Measurements from ENCODE around the gene ASF1A.
A peak's percentile ranks its signal among the peaks of the same experiment; 100 is the strongest.
"Not testable (repeated sequence)": the region's sequence is repeated elsewhere in the genome, so short reads cannot be mapped to it uniquely, and the experiment has no call there.

ASF1A gene

DNA sequence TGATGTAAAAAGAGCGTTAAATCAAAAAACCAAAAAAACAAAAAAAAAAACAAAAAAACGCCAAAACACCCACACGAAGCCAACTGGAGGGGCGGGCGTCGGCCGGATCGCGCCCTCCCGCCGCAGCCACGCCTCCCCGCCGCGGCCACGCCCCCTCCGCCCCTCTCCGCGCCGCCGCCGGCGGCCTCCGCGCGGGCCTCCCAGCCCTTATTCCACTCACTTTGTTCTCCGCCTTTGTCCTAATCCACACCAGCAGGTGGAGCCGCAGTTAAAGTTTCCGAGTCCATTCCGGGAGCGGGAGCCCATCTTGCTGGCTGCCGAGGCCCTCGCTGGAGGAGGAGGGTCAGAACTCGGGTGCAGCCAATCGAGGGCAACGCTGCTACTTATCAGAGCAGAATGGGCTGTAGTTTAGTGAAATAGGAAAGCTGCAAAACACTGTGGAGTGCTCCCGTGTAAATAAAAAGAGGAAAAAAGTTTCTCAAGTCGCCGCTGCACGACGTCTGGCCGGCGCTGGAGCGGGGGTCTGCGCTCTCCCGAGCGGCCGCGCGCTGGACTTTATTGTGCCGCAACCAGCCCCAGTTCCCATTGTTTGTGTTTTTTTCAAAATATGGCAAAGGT is at the start of gene ASF1A:
Gene ASF1A, plus strand, starts transcription at position 346 of the 618 bp plus-strand sequence. Its CDS starts 262 bp downstream, at position 608.
- peak; percentile 98 for DNase-seq

DNA sequence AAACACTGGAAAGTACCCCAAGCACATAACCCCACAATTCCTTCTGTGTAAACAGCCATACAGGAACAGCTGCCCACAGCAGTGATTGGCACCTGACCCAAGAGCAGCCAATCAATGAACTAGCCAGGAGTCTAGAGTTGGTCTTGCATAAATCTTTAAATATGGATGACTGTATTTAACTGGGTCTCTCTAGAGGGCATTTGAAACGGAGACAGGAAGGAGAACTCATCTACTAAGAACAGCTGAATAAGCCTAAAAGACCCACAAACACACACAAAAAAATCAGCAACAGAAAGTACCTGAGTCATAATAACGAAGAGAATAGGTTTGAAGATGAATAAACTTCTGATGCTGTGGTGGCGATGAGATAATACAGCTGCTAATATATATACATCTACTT is 49.0 kb upstream of the ASF1A start:
- DNase-seq: peak; percentile 16

DNA sequence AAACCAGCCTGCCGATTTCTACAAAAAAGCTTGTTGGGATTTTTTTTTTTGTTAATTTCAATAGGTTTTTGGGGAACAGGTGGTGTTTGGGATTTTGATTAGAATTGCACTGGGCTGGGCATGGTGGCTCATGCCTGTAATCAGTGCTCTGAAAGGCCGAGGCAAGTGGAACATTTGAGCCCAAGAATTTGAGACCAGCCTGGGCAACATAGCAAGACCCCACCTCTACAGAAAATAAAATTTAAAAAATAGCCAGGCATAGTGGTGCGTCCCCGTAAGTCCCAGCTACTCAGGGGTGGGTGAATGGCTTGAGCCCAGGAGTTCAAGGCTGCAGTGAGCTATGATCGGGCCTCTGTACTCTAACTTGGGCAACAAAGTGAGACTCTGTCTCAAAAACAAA is 40.5 kb upstream of the ASF1A start:
- no peak for DNase-seq

DNA sequence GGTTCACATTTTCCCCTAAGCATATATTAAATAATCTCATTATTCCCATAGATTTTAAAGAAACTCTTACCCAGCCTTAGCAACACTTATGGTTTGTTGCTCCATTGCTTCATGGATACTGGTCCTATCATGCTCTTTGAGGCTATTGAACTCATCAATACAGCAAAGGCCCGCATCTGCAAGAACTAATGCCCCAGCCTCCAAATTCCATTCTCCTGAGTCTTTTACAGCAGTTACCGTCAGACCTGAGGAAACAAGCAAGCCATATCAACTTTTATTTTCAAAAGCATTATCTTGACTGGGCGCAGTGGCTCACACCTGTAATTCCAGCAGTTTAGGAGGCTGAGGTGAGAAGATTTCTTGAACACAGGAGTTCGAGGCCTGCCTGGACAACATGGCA is 37.7 kb upstream of the ASF1A start:
- DNase-seq: no peak

DNA sequence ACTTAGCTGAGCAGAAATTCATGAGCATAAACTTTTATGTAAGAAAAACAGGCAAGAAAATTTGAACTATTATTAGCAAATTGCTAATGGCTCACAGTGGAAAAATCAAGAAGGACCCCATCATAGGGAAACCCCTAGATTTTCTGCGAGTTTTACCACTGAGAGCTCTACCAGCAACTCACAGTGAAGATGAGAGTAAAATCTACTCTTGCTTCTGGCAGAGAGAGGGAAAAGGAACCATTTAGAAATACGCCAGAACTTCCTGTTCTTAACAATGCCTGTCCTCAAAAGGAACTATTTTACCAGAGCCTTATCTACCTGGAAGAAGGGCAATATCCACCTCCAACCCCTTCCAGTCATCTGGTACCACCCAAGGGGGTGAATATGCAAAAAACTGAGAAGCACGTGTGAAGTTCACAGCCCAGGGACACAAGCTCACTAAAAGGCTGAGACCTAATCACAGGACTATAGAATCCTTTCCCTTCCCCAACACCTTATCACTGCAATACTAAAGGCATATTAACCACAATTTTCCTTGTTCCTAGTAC is 34.4 kb upstream of the ASF1A start:
- DNase-seq: no peak

DNA sequence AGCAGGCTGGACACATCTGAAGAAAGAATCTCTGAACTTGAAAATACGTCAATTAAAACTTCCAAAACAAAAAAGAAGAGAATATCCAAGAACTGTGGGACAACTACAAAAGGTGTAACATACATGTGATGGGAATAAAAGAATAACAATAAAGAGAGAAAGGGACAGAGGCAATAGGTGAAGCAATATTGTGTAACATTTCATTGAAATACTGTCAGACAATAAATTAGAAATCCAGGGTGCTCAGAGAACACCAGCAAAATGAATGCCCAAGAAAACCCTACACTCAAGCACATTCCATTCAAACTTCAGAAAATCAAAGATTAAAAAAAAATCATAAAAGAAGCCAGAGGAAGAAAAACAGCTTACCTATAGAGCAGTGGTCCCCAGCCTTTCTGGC is 33.6 kb upstream of the ASF1A start:
- no peak for DNase-seq

DNA sequence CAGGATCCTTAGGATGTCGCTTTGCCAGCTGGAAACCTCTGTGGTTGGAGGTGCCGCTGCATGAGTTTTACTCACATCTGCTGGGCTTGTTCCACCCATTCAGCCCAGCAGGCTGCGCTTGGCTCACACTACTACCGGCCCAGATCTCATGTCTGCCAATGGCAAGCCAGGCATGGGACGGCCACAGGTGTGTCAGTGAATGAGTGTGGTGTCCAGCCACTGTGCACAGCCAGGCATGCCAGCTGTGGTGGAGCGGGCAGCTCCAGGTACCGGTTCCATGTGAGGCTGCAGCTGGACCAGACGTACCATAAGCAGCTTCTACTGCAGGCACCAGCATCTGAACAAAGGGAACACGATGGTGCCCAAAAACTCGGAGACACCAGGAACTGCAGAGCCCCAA is 33.1 kb upstream of the ASF1A start:
- no peak for DNase-seq

DNA sequence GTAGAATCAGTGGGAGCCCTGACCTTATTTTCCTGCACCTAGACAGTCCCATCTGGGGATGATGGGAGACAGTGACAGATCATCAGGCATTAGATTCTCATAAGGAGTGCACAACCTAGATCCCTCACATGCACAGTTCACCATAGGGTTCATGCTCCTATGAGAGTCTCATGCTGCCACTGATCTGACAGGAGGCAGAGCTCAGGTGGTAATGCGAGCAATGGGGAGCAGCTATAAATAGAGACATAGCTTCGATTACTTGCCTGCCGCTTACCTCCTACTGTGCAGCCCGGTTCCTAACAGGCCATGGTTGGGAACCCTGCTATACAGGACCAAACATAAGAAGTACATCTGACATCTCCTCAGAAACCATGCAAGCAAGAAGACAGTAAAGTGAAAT is 31.5 kb upstream of the ASF1A start:
- no peak for DNase-seq

DNA sequence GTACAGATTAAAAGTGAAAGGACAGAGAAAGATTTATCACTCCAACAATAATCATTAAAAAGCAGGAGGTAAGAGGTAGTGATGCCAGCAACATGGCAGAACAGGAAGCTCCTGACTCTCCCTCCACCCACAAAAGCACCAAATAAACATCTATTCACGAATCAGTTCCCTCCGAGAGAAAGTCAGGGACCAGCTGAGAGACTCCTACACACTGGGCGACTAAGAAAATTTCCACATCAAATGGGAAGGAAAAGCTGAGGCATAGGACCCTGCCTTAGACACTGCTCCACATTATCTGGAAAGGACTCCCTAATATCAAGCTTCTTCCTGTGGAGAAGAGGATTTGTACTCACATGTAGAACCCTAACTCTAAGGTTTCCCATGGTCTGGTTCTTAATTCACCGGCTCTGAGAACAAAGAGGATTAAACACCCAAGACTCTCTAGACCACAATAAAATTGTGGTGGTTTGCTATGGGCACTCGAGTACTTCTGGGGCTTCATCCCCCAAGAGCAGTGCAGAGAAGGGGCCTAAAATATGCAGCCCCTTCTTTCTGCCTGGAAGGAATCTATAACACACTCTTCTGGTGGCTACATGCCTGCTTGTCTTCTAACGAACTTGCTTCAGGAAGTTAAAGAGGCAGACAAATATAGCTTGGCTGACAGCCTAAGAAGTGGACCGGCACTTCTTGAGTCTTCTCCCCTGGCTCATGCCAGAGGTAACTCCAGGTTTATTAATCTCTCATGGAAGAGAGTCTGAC is 29.4 kb upstream of the ASF1A start:
- no peak for DNase-seq

DNA sequence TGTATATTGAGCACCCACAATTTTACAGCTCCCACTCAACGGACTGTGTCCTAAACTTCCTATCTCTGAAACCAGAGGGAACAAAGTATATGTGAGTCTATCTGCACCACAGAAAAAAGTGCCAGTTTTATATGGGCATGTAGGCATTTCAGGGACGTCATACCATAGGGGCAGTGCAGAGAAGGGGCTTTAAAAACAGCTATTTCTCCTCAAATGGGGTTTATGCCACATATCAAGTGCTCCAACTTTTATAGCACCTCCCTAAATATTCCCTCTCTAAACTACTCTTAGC is 28.9 kb upstream of the ASF1A start:
- no peak for DNase-seq

DNA sequence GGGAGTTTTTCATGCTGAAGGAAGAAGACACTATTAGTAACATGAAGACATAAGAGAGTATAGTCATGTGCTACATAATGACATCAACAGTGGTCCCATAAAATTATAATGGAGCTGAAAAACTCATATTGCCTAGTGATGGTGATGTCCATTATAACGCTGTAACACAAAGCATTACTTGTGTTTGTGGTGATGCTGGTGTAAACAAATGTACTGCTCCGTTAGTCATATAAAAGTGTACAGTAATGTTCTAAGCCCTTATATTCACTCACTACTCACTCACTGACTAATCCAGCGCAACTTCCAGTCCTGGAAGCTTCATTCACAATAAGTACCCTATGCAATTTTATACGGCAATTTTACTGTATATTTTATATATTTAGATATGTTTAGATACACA is 26.8 kb upstream of the ASF1A start:
- no peak for DNase-seq

DNA sequence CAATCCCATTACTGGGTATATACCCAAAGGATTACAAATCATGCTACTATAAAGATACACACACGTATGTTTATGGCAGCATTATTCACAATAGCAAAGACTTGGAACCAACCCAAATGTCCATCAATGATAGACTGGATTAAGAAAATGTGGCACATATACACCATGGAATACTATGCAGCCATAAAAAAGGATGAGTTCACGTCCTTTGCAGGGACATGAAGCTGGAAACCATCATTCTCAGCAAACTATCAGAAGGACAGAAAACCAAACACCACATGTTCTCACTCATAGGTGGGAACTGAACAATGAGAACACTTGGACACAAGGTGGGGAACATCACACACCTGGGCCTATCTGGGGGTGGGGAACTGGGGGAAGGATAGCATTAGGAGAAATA is 25.1 kb upstream of the ASF1A start:
- not testable (repeated sequence) for DNase-seq

DNA sequence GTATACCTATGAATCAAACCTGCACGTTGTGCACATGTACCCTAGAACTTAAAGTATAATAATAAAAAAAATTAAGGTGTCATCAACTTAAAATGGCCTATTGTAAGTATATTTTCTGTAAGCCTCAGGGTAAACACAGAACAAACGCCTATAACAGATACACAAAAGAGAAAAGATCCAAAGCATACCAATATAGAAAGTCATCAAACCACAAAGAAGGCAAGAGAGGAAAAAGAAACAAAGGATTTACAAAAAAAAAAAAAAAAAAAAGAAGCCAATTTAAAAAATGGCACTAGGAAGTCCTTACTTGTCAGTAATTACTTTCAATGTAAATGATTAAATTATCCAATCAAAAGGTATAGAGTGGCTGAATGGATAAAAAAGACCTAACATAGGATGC is 24.6 kb upstream of the ASF1A start:
- no peak for DNase-seq

DNA sequence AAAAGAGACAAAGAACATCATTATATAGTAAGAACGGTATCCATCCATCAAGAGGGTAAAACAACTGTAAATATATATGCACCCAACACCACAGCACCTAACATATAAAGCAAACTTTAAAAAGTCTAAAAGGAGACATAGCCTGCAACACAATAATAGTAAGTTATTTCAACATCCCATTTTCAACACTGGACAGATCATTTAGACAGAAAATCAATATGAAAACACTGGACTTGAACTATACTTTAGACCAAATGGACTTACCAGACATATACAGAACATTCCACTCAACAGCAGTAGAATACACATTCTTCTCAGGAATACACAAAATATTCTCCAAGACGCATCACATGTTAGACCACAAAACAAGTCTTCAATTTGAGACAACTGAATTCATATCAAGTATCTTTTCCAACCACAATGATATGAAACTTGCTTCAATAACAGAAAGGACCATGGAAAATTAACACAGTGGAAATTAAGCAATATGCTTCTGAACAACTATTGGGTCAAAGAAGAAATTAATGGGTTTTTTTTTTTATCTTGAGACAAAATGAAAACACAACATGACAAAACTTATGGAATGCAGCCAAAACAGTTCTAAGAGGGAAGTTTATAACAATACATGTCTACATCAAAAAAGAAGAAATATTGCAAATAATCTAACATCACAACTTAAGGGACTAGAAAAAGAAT is 23.9 kb upstream of the ASF1A start:
- DNase-seq: no peak

DNA sequence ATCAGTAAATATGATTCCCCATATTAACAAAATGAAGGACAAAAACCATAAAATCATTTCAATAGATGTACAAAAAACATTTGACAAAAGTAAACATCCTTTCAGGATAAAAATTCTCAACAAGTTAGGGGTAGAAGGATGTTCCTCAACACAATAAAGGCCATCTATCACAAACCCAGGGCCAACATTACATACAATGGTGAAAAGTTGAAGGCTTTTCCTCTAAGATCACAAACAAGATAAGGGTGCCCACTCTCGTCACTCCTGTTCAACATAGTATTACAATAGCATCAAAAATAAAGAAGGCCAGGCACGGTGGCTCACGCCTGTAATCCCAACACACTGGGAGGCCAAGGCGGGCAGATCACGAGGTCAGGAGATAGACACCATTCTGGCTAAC is 22.6 kb upstream of the ASF1A start:
- no peak for DNase-seq

DNA sequence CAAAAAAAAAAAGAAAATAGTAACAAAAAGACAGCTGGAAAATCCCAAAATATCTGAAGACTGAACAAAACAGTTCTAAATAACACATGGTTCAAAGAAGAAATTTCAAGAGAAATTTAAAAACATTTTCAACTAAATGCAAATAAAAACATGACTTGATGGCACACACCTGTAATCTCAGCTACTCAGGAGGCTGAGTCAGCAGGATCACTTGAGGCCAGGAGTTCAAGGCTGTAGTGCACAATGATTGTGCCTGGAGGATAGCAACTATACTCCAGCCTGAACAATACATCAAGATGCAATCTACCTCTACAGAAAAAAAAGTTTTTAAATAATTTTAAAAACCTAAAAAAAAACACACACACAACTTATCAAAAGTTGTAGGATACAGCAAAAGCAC is 21.6 kb upstream of the ASF1A start:
- no peak for DNase-seq

DNA sequence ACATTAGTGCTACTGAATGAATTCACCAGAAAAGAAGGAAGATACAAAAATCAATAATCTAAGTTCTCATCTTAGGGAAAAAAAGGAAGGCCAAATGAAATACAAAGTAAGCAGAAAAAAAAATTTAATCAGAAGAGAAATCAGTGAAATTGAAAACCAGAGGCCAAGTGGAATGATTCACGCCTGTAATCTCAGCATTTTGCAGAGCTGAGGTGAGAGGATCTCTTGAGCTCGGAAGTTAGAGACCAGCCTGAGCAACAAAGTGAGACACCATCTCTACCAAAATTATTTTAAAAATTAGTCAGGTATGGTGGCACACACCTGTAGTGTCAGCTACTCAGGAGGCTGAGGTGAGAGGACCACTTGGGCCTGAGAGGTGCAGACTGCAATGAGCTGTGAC is 21.2 kb upstream of the ASF1A start:
- DNase-seq: no peak

DNA sequence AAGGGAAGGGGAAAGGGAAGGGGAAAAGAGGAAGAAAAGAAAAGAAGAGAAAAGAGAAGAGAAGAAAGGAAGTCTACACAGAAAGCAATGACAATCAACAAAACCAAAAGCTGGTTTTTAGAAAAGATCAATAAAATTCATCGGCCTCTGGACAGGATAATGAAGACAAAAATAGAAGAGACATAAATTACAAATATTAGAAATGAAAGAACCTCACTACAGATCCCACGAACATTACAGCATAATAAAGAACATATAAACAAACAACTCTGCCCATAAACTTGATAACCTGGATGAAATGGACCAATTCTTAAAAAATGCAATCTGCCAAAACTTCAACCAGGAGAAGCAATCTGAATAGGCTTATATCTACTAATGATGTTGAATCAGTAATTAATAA is 20.7 kb upstream of the ASF1A start:
- DNase-seq: no peak

DNA sequence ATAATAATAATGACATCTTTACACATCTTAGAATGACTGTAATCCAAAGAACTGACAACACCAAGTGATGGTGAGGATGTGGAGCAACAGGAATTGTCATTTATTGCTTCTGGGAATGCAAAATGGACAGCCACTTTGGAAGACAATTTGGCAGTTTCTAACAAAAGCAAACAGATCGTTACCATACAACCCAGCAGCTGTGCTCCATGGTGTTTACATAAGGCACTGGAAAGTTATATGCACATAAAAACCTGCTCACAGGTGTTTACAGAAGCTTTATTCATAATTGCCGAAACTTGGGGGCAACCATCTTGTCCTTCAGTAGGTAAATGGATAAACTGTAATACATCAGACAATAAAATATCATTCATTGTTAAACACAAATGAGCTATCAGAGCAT is 18.3 kb upstream of the ASF1A start:
- DNase-seq: no peak

DNA sequence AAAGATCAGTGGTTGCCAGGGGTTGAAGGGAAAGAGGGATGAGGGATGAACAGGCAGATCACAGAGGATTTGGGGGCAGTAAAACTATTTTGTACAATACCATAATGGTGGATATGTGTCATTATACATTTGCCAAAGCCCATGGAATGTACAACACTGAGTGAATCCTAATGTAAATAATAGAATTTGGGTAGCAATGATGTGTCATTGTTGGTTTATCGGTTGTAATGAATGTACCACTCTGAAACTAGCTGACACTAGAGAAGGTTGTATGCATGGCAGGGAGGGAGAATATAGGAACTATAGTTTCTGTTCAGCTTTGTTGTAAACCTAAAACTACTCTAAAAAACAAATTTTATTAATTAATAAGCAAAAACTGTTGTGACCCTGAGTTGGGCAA is 17.8 kb upstream of the ASF1A start:
- DNase-seq: no peak

DNA sequence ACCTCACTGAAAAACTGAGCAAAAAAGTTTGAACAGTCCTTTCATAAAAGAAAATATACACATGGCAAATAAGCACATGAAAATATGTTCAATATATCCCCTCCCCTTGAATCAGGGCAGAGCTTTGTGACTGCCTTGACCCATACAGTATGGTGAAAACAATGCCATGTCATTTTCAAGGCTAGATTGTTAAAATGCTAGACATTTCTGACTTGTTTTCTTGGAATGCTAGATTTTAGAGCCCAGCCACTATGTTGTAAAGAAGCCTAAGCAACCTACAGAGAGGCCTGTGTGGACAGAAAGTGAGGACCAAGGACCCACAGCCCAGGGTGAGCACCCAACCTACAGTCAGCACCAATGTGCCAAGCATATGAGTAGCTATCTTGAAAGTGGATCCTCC is 17.1 kb upstream of the ASF1A start:
- DNase-seq: no peak

DNA sequence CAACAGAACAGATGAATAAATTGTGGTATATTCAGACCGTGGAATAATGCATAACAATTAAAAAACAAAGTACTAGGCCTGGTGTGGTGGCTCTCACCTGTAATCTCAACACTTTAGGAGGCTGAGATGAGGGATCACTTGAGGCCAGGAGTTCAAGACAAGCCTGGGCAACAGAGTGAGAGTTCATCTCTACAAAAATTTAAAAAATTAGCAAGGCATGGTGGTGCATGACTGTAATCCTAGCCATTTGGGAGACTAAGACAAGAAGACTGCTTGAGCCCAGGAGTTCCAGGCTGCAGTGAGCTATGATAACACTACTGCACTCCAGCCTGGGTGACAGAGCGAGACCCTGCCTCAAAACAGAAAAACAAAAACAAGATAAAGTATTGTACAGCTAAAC is 16.1 kb upstream of the ASF1A start:
- no peak for DNase-seq

DNA sequence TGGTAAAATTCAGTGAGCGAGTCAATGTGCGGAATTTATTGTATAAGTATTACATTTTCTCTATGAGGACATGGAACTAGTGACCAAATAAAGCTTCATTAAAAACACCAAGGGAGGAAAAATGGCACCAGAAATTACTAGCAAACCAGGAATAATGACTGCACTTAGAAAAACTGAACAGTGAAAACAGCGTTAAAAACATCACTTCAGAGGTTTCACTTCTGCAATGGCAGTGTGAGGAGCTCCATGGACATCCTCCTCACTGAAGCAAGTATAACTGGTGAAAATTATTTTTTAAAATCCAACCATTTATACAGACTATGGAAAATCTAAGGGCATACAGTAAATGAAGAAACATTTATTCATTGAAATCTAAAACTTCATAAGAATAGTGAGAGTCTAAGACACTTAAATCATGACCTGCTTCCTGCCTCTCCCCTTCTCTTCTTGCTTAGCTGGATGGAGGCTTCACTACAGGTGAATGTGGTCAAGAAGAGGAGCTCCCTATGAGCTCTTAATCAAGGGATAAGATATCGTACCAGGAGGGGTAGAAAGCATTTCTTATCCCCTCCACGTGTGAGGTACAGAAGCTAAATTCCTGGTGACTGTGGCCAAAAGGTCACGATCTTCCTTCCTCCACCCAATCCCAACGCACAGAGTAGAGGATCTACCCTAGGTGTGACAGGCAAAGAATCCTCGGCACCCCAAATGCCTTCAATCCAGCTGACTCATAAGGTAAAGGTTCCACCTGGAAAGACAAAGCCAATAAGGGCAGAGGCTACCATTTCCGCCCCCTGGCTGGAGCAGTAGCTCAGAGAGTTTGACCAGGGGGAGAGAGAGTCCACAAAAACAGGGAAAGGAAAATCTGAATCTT is 12.3 kb upstream of the ASF1A start:
- no peak for DNase-seq
